Loucy (cell line): Measurements from ENCODE around the gene PLEKHB2.
"Not testable (repeated sequence)": the region's sequence is repeated elsewhere in the genome, so short reads cannot be mapped to it uniquely, and the experiment has no call there.

ENCODE experiments used
- H2AFZ ChIP-seq: fragments of 200-600 bp; sonication (generic); 2 replicates; pipeline ENCODE4 v1.6.0; 2016; ENCODE audit warnings: antibody characterized with exemption, mild to moderate bottlenecking, low read length, moderate library complexity
- H3F3A ChIP-seq: fragments of 200-600 bp; 2 replicates; pipeline ENCODE4 v1.6.0; 2016; ENCODE audit warnings: antibody characterized with exemption, low read depth, mild to moderate bottlenecking
- H3K27me3 ChIP-seq: fragments of 200-600 bp; sonication (generic); 2 replicates; pipeline ENCODE4 v1.6.1; 2014; ENCODE audit warnings: low read length, mild to moderate bottlenecking; ENCODE audit not compliant: insufficient read depth, poor library complexity, severe bottlenecking
- H3K36me3 ChIP-seq: fragments of 200-600 bp; sonication (generic); 2 replicates; pipeline ENCODE4 v1.6.1; 2016; ENCODE audit warnings: low read length; ENCODE audit not compliant: insufficient read depth
- H3K4me1 ChIP-seq: fragments of 200-600 bp; sonication (generic); 2 replicates; pipeline ENCODE4 v1.5.1; 2014; ENCODE audit warnings: low read length, mild to moderate bottlenecking; ENCODE audit not compliant: insufficient read depth, poor library complexity, severe bottlenecking
- H3K4me2 ChIP-seq: fragments of 200-600 bp; sonication (generic); 2 replicates; pipeline ENCODE4 v1.6.0; 2014; ENCODE audit warnings: antibody characterized with exemption, low read length, low read depth, mild to moderate bottlenecking; ENCODE audit not compliant: poor library complexity, severe bottlenecking
- H3K4me3 ChIP-seq: fragments of 200-600 bp; sonication (generic); 2 replicates; pipeline ENCODE4 v1.5.1; 2014; ENCODE audit warnings: low read length, mild to moderate bottlenecking, mixed read lengths; ENCODE audit not compliant: poor library complexity, severe bottlenecking
- H3K79me2 ChIP-seq: fragments of 200-600 bp; sonication (generic); 2 replicates; pipeline ENCODE4 v1.6.1; 2014; ENCODE audit warnings: low read length; ENCODE audit not compliant: insufficient read depth
- H3K9ac ChIP-seq: fragments of 200-600 bp; sonication (generic); 2 replicates; pipeline ENCODE4 v1.6.0; 2014; ENCODE audit warnings: mild to moderate bottlenecking, low read depth, low read length, moderate library complexity; ENCODE audit not compliant: poor library complexity, severe bottlenecking
- H3K9me2 ChIP-seq: fragments of 200-600 bp; sonication (generic); replicated peaks from 2 replicates; pipeline ENCODE4 v1.6.1; 2016; ENCODE audit warnings: low read depth, low read length, mixed read lengths
- H3K9me3 ChIP-seq: fragments of 200-600 bp; sonication (generic); 2 replicates; pipeline ENCODE4 v1.6.1; 2014; ENCODE audit warnings: mild to moderate bottlenecking, antibody characterized with exemption, low read length, low read depth; ENCODE audit not compliant: insufficient read depth
- H4K20me1 ChIP-seq: fragments of 200-600 bp; sonication (generic); 2 replicates; pipeline ENCODE4 v1.6.0; 2014; ENCODE audit warnings: antibody characterized with exemption, low read length, mild to moderate bottlenecking; ENCODE audit not compliant: insufficient read depth, poor library complexity, severe bottlenecking
- CTCF ChIP-seq: fragments of 200-600 bp; sonication (generic); conservative IDR thresholded peaks from 2 replicates; pipeline ENCODE4 v1.5.1; 2014; ENCODE audit warnings: mild to moderate bottlenecking, antibody characterized with exemption, low read length
- EZH2phosphoT487 ChIP-seq: fragments of 200-600 bp; IDR thresholded peaks from 2 replicates; pipeline ENCODE4 v1.6.1; 2018; ENCODE audit warnings: antibody characterized with exemption, mild to moderate bottlenecking, moderate library complexity, borderline replicate concordance

PLEKHB2 gene

GRCh38 chr2:131064589-131065512 lies 40.3 kb upstream of the PLEKHB2 start:
- Histone ChIP-seq H3K36me3 (peaks cover 79% of the 10 kb centered on the region; the same call in 1 of the 2 replicates), H3K79me2 (peaks cover 80% of the 10 kb centered on the region), H3K4me2 (no peak overlapping the region), H3K9me3 (no peaks in the 10 kb centered on the region), H3K27me3 (no peaks in the 10 kb centered on the region), H3K9me2 (no peaks in the 10 kb centered on the region), H3K4me1 (no peaks in the 10 kb centered on the region), H3F3A (no peaks in the 10 kb centered on the region), H3K4me3 (no peak overlapping the region), H4K20me1 (peaks cover 42% of the 10 kb centered on the region), H2AFZ (no peak overlapping the region), H3K9ac (no peak overlapping the region)
- TF ChIP-seq CTCF (no peak), EZH2phosphoT487 (no peak)

DNA sequence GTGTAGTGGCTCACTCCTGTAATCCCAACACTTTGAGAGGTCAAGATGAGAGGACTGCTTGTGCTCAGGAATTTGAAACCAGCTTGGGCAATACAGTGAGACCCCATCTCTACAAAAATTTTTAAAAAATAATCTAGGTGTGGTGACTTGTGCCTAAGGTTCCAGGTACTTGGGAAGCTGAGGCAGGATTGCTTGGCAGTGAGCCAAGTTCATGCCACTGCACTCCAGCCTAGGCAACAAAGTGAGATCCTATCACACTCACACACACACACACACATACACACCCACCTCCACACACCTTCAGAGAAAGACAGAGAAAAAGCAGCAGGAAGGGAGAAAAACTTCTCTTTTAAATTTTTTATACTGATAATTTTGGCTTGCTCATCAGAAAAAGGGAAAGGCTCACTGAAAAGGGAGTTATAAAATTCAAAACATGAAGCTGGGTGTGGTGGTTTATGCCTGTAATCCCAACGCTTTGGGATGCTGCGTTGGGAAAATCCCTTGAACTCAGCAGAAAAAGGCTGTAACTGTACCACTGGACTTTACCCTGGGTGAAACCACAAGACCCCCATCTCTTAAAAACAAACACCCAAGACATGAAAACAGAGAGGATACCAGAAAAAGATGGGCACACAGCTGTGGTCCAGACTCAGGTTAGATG lies 37.5 kb upstream of the PLEKHB2 start:
- no peaks in the 10 kb centered on the region for H3K27me3 ChIP-seq
- no peaks in the 10 kb centered on the region for H3K4me1 ChIP-seq
- peaks cover 36% of the 10 kb centered on the region for H4K20me1 ChIP-seq
- no peak overlapping the region for H3K9ac ChIP-seq
- H3K4me2 ChIP-seq: no peak overlapping the region
- no peak overlapping the region for H3K4me3 ChIP-seq
- TF ChIP-seq CTCF: no peak
- TF ChIP-seq EZH2phosphoT487: no peak
- no peaks in the 10 kb centered on the region for H3K9me3 ChIP-seq
- H3F3A ChIP-seq: no peaks in the 10 kb centered on the region
- peaks cover 83% of the 10 kb centered on the region for H3K36me3 ChIP-seq
- H3K9me2 ChIP-seq: no peaks in the 10 kb centered on the region
- H2AFZ ChIP-seq: no peak overlapping the region
- peaks cover 78% of the 10 kb centered on the region for H3K79me2 ChIP-seq

GRCh38 chr2:131068172-131068571 lies 37.0 kb upstream of the PLEKHB2 start:
- H3F3A ChIP-seq, H3K27me3 ChIP-seq, H3K4me1 ChIP-seq, H3K9me3 ChIP-seq, H3K9ac ChIP-seq, H3K9me2 ChIP-seq, H2AFZ ChIP-seq, H3K4me3 ChIP-seq, H3K4me2 ChIP-seq: not testable (repeated sequence)
- Histone ChIP-seq H3K79me2 (peaks cover 79% of the 10 kb centered on the region), H4K20me1 (peaks cover 36% of the 10 kb centered on the region), H3K36me3 (peaks cover 83% of the 10 kb centered on the region)

GRCh38 chr2:131075578-131075977 lies 29.6 kb upstream of the PLEKHB2 start:
- H3K9me2 ChIP-seq, H3K4me1 ChIP-seq, H3K4me2 ChIP-seq, H3K9me3 ChIP-seq, H3F3A ChIP-seq, H2AFZ ChIP-seq, H3K9ac ChIP-seq, H3K27me3 ChIP-seq, H3K4me3 ChIP-seq: not testable (repeated sequence)
- Histone ChIP-seq H3K36me3 (peaks cover 88% of the 10 kb centered on the region), H3K79me2 (peaks cover 85% of the 10 kb centered on the region; the same call in 1 of the 2 replicates), H4K20me1 (peaks cover 47% of the 10 kb centered on the region)
